HG02938 (cell line): ENCODE measurements around the gene CLRN2.
"Not testable (repeated sequence)": the region's sequence is repeated elsewhere in the genome, so short reads cannot be mapped to it uniquely, and the experiment has no call there.

Experiments used
- ATAC-seq: cut with Tn5 transposase; IDR thresholded peaks from one replicate; pipeline ENCODE4 v1.9.1; 2021; ENCODE audit warnings: mild to moderate bottlenecking, moderate library complexity; ENCODE audit not compliant: unreplicated experiment

CLRN2 gene

DNA sequence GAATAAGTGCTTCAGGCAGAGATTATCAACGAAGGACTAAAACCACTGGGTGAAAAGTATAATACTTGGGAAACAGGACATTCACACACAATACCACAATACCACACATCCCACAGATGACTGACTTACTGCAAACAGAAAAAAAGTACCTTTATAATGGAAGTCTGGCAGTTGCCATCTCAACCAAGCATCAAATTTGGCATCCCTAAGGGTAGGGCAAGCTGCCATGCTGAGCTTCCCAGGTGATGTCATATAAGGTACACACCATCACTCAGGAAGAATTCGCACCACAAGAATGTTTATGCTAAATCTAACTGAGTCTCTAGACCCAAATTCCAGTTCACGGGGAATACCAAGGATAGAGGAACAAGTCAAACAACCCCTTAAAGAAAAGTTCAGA is 12.2 kb upstream of the CLRN2 start:
- no peak for ATAC-seq

DNA sequence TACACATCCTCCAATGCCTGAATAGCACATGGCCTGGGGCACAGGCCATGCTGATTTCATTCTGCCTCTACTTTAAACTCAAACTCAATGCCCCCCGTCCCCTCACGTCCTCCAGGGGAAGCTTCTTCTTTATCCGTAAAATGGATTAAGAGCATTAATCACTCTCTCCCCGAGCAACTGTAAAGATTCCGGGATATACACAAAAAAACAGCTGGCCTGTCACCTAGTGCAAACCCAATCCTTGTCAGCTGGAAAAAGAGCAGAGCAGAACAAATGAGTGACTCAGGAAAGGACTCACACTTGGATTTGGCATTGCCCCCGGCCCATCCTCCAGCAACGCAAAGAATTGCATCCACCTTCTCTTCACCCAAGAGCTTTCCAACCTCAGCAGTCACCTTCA is 10.9 kb upstream of the CLRN2 start:
- ATAC-seq = no peak

DNA sequence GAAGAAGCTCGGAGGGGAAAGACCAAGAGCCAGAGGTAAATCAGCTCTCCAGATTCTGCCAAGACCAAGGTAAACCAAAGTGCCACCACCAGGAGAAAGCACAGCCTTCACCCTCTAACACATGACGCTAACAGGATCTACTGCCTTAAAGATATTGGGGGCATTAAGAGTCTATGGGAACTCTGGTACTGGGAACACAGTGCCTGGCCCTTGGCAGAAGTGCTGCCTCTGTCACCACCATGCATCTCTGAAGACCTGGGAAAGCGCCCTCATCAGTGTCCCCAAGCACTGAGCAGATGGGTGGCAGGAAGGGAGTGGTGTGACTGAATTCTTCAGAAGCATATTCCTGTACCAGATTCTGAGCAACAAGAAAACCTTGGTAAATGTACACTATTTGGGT is 4.4 kb upstream of the CLRN2 start:
- ATAC-seq = no peak

DNA sequence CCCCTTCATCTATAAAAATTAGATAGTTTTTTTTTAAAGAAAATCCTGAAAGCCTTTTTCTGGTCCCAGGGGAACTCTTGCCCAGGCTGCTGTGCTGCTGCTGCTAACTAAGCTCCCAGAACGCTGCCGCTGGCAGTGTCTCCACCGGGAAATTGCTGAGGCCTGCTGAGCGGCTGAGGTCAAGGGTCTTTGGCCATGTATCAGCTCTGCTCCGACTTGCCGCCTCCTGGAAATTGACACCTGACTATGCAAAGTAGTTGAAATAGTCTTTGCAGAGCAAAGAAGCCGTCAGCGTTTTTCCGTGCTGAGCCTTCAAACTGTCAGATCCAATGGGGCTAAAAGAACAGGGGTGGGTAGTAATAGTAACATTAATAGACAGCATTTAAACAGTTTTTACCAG is 3.9 kb upstream of the CLRN2 start:
- ATAC-seq = no peak

DNA sequence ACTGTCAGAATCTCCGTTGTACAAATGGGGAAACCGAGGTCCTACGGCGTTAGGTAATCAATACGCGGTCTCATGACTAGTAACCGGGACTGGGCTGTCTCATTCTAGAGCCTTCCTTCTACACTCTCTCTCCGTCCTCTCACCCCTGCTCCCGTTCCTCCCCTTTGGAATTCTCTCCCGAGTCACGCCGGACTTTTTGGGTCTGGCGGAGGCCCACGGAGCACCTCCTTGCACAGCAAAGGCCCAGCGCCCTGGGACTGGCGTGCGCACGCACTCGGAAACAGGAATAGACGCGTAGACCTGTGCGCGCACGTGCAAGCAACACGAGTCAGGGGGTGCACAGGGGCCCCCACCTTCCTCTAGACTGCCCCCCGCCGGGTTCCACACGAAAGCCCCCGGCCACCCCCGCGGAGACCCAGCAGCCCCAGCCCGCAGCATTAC is 3.4 kb upstream of the CLRN2 start:
- peak; percentile 61 for ATAC-seq

DNA sequence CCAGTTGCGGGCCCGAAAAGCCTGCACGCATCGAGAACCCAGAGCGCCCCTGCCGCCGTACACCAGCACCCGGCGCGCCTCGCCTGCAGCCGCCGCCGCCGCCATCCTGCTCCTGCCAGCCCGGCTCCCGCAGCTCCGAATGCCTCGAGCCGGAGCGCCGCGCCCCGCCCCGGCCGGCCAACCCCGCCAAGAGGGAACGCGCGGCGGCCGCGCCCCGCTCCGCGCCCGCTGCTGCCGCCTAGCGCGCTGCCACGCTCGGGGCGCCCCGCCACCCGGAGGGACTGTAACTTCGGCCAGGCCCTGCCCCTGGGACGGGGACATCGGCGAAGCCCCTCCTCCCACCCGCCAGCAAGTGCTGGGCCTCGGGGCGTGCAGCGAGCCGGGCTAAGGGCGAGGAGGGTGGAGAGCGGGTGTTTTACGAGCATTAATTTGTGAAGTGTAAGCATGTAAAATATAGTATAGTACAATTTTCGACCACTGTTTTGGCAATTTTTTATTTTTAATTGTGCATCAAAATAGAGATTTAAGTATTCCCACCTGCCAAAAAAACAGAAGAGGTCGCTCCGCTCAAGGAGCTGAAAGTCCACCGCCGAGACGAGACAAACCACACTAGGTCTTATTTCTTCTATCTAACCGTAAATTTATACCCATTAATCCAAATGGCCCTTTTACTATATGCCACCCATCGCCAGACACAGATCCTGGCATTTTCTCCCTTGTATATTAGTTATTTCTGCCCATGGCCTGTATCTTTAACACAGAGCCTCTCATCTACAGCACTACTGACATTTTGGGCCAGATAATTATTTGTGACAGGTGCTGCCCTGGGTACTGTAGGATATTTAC is 2.8 kb upstream of the CLRN2 start, which contains the start of gene QDPR:
TSS of gene QDPR (minus strand) at position 141 of the 846 bp plus-strand sequence. CDS start at position 105, 36 bp downstream.
- peak; percentile 81 for ATAC-seq

DNA sequence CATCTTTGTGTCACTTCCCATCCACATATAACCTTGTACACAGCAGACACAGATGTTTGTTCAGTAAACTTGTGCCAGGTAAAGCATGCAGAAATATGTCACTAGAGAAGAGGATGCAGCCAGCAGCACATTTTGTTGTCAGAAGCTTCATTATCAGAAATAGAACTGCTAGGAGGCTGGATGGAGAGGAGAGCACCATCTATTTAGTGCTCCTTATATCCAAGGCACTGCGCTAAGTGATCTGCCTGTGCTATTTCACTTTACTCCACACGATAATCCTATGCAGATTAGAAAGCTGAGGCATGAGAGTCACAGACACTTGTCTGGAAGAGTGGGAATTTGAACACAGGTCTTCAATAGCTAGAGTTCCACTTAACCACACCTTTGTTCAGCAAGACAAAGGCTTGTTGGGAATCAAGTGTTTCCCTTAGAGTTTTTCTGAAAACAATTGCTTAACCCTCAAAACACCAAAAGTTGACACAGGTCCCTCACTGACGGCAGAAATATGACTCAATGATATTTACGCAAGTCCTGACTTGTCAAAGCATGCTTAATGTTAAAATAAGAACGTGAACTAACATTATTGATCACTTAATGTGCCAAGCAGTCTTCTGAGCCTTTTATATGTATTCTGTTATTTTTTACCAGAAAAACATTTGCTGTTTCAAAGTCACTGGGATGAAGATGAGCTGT is 1.8 kb upstream of the CLRN2 start:
- no peak for ATAC-seq

DNA sequence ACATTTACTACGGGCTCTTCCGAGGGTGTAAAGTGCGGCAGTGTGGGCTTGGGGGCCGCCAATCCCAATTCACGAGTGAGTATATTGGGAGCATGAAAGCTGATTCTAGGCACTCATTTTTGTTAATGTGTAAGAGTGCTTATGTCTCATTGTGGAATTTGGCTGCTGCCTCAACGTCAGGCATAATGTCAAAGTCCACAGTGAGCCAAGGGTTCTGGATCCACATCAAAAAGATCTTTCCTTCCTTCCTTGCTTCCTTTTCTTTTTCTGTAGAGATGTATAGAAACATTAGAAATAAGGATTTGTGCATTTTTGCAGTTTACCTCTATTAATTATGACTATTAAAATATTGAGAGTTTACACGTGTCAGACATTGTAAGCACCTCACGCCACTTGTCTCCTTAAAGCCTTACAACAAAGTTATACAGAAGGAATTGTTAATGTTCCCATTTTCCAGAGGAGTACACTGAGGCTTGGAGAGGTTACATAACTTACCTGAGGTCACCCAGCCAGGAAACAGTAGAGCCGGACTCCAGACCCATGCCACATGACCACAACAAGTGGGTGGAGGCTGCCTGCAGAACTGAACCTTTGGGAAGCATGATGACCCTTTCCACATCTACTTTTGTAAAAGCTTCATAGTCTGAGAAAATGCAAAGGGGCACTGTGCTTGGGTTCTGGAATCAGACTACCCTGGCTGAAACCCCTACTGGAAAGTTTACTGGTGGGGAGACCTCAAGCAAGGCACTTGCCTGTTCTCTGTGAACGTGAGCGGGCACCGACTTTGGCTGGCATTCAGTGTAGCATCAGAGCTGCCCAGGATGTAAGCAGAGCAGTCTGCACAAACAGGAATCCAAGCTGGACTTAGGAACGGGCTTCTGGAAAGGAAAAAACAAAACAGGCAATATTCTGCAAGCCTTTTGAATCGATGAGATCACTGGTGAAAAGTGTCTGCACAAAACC is 761 bp downstream of the CLRN2 start:
- ATAC-seq = no peak

DNA sequence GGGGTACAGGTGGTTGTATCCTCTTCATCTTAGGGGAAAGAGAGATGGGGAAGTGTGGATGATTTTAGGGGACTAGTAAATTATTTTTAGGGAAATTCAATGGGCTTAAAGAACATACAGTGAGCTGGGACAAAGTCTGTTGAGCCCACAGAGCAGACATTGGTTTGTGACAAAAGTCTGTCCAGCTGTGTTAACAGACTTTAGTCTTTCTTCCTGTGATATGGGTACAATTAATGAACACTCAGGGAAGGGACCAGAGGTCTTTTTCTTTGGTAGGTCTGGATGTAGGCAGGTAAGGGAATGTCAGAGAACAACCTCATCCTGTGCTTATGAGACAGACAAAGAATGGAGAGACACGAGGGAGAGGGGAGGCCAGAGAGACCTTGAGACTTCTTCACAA is 2.0 kb downstream of the CLRN2 start:
- no peak for ATAC-seq

DNA sequence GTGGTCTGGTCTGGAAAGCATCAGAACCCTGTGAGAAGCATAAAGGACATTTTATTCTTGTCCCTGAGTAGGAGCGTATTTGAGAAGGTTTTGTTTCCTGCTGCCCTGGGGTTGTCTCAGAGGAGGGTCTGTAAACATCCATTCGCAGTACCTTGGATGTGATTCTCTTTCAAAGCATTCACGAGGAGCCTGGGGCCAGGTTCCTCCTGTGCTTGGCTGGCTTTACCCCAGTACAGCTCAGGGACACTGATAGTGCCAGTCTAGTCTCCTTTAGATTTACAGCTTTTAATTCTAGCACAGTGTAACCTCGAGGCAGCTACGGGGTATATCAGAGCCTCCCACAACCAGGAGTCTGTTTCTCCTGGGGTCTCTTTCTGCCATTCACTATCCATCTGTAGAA is 2.7 kb downstream of the CLRN2 start:
- no peak for ATAC-seq

DNA sequence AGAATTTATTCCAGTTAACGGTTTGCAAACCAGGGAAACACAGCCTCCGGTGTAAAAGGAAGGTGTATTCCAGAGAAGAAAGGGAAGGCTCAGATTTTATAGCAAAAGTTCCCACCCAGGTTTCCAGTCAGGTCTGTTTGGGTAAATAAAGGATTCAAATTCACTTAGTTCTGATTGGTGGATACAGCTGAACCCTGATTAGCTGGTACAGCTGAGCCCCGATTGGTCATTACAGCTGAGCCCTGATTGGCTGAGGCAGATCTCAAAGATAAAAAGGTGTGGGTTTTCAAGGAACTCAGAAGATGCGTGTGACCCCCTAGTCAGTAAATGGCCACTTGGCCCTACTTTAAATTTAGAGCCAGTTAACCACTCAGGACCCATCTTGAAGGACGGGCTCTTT is 6.6 kb downstream of the CLRN2 start:
- ATAC-seq = no peak

DNA sequence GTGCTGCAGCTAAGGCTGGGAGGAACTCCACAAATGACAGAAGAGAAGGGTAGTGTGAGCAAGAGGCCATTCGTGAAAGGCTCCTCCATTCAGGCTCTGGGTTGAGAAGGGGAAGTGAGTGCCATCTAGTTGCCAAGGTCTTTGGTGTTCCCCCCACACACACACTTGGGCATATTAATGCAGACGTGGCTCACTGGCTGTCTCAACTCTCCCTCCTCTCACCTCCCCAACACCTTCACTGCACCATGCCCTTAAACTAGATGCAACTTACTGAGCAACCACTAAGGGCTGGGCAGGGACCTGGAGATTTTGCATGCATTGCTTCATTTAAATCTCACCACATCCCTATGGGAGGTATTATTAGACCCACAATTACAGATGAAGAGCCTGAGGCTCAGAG is 8.7 kb downstream of the CLRN2 start:
- no peak for ATAC-seq

DNA sequence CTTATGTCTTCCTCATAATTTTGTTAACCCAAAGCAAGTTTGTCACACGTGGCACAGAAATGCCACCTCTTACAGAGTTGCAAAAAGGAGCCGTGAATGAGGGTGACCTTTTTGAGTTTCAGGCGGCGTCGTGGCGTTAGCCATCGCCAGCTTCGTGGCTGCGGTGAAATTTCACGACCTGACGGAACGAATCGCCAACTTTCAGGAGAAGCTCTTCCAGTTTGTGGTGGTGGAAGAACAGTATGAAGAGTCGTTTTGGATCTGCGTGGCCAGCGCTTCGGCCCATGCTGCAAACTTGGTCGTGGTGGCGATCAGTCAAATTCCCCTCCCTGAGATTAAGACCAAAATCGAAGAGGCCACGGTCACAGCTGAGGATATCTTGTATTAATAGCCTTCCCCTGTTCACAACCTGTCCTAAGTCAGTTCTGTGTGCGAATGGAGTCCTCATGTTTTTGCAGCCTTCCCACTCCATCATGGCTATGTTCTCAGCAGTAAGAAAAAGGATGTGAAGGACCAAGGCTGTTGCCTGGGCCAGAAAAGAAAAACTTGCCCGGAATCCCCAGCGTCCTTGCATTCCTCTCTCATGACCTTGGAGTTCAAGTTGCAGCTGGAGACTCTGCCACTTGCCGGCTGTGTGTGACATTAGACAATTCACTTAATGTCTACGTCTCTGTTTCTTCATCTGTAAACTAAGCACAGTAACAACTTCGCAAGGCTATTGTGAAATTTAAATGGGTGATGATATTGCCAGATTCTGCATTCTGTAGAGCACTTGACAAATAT is 11.9 kb downstream of the CLRN2 start:
- ATAC-seq = no peak

DNA sequence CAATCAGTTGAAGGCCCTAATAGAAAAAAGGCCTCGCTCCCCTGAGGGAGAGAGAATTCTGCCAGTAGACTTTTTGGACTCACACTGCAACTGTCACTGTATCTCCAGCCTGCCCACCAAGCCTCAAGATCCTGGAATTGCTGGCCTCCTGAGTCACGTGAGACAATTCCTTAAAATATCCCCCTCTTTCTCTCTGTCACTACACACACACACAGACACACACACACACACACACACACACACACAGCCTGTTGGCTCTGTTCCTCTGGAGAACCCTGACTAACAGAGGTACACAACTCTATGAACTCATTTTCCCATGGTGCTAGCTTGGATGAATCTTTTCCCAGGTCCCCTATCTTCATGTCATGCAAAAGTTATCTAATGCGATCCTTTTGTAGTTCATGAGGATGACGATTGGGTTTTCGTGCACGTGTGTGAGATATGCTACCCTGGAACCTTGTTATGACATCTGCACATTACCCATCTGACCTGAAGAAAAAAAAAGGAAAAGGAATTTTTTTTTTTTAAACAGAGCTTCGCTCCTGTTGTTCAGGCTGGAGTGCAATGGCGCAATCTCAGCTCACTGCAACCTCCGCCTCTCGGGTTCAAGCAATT is 13.7 kb downstream of the CLRN2 start:
- ATAC-seq = no peak

DNA sequence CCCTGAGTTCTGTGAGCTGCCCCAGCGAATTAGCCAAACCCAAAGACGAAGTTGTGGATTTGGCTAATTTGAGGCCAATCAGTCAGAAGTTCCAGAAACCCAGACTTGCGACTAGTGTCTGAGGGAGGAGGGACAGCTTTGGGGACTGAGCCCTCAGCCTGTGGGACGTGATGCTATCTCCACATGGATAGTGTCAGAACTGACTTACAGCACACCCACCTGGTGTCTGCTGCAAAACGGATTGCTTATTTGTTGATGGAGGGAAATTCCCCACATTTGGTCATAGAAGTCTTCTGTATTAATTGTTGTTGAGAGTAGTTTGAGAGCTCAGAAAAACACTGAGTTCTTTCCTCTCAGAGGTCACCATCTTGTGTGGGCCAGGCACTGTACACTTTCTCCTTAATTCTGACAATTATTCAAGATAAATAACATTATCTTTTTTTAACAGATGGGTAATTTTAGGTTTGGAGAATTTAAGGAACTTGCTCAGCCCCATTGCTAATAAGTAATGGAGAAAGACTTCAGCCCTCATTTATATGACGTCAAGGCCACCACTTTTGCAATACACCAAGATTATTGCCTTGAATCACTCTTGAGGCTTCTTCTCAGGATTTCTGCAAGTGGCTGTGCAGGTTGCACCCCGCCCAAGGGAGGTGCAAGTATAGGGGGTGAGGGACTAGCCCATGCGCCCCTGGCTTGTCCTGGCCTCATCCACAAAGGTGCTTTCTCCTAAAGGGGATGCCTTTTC is 16.7 kb downstream of the CLRN2 start:
- no peak for ATAC-seq

DNA sequence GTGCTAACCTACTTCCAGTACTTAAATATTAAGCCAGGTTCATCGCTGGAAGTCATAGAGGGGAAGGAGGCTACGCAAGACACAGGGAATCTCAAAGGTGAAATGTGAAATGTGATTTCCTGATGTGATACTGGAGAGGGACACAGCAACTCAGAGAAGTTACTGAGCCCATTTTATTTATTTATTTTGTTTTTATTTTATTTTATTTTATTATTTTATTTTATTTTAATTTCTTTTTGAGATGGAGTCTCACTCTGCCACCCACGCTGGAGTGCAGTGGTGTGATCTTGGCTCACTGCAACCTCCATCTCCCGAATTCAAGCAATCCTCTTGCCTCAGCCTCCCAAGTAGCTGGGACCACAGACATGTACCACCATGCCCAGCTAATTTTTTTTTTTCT is 19.7 kb downstream of the CLRN2 start:
- no peak for ATAC-seq

DNA sequence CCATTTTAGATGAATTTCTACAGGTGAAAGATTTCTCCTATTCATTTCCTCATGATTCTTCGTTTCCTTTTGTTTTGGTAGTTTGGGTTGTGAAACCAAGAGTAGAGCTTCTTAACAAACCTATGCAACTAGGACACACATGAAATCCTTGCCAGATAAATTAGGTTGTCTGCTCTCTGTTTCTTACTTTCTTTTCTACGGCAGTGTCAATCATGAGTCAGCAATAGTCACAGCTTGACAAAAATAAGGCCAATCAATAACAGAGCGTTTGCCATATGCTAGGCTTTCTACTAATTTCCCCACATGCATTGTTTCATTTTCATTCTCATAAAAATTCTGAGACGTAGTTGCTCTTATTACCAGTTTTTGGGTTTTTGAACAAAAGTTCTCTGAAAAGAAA is 20.3 kb downstream of the CLRN2 start:
- no peak for ATAC-seq

DNA sequence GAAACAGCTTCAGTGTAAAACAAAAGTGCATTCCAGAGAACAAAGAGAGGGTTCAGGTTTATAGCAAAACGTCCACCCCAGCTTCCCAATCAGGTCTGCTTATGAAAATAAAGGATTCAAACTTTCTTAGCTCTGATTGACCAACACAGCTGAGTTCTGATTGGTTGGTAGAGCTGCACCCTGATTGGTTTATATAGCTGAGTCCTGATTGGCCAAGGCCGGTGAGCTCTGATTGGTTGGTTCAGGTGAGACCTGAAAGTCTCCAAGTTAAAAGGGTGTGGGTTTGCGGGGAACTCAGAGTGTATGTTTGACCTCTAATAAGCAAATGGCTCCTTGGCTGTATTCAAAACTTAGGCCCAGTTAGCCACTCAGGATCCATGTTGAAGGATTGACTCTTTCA is 20.9 kb downstream of the CLRN2 start:
- no peak for ATAC-seq

DNA sequence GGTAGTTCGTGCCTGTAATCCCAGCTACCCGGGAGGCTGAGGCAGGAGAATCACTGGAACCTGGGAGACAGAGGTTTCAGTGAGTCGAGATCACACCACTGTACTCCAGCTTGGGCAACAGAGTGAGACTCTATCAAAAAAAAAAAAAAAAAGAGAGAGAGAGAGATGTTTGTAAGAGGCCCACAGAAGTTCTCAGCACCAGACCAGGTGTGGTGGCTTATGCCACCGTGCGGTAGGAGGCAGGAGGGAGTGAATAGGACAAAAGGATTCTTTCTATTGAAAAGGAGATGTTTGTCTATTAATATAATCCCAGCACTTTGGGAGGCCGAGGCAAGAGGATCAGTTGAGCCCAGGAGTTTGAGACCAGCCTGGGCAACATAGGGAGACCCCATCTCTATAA is 22.1 kb downstream of the CLRN2 start:
- ATAC-seq = not testable (repeated sequence)
